ENCODE data around the gene ANKRD29.
"Not testable (repeated sequence)": the region's sequence is repeated elsewhere in the genome, so short reads cannot be mapped to it uniquely, and the experiment has no call there.

Gene ANKRD29

DNA sequence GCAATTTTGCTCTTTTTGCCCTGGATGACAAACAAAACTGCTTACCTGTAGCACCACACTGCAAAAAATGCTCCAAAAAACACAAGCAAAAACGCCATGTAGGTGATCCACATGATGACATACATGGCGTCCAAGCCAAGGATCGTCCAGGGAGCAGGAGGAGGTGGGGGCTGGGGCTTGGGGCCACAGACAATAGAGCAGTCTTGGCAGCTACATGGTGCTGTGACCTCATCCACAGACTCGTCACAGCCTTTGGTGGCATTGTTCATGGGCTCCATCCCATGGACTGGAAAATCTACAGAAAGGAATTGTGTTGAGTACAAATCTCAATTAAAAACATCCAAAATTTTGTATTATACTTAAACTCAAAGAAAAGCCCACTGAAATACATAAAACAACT is 102.5 kb downstream of the ANKRD29 start:
- no peak overlapping the region for H3K4me3 ChIP-seq (ENCODE audit: control insufficient read depth, low read depth, low read length)
- no peak for DNase-seq (ENCODE audit: low read depth)
- no peak for TF ChIP-seq CTCF (IDR thresholded peaks at IDR 0.05; ENCODE audit: control insufficient read depth, insufficient read depth, low read depth, low read length, missing control alignments)

DNA sequence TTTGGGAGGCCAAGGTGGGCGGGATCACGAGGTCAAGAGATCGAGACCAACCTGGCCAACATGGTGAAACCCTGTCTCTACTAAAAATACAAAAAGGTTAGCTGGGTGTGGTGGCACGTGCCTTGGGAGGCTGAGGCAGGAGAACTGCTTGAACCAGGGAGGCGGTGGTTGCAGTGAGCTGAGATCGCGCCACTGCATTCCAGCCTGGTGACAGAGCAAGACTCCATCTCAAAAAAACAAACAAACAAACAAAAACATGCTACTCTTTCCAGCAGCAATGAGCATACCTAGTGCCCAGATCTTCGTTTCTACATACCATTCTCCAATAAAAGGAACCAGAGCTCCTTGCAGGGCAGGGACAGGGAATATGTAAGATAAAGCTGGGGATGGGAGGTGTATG is 105.2 kb downstream of the ANKRD29 start:
- not testable (repeated sequence) for H3K4me3 ChIP-seq (ENCODE audit: control insufficient read depth, low read depth, low read length); DNase-seq (ENCODE audit: low read depth)

DNA sequence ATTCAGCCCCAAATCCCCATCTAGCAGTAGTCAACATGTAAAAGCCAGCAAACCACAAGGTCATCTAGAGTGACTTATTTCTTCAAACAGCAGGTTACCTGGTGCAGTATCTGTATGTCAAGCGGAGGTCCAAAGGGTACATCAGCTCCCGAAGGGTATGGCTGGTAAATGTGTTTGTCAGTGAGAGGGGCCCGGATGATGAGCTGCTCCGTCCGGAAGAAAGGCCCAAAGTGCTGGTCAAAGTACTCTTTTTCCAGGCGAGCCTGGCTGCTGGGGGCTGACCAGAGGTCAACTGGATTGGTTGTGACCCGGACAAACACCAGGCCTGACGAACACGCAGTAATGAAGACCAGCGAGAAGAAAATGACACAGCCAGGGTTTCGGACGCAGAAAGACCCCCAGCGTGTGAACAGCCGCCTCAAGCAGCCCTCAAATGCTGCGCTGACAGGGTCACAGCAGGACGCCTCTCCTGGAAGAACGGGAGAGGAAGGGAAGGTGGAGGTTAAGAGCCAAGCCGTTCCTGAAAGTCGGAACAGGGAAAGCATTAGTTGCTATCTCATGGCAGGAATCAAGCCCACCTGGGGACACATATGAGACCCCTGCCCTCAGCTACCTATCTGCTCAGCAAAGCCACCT is 106.4 kb downstream of the ANKRD29 start:
- TF ChIP-seq CTCF (IDR thresholded peaks at IDR 0.05; ENCODE audit: control insufficient read depth, insufficient read depth, low read depth, low read length, missing control alignments) = no peak
- H3K4me3 ChIP-seq (ENCODE audit: control insufficient read depth, low read depth, low read length) = no peak overlapping the region
- no peak for DNase-seq (ENCODE audit: low read depth)

GRCh38 chr18:23553887-23554286 is 108.8 kb downstream of the ANKRD29 start:
- no peak for DNase-seq (ENCODE audit: low read depth)
- H3K4me3 ChIP-seq (ENCODE audit: control insufficient read depth, low read depth, low read length) = no peak overlapping the region
- TF ChIP-seq CTCF (IDR thresholded peaks at IDR 0.05; ENCODE audit: control insufficient read depth, insufficient read depth, low read depth, low read length, missing control alignments) = no peak

DNA sequence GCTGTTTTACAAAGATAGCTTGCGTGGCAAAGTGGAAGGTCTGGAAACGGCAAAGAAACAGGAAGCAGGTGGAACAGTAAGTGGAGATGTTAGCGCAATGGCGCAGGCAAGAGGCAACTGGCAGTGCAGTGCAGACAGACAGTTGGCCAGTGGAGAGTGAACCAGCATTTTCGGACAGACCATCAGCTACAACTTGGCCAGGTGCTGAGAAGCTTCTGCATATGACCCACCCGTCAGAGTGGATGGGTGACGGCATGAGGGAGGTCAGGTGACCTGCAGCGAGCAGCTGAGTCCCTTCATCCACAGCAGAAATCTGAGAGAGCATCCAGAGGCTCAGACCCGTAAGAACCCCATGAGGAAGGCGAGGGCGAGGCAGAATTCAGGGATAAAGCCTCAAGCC is 110.2 kb downstream of the ANKRD29 start:
- TF ChIP-seq CTCF (IDR thresholded peaks at IDR 0.05; ENCODE audit: control insufficient read depth, insufficient read depth, low read depth, low read length, missing control alignments) = no peak
- H3K4me3 ChIP-seq (ENCODE audit: control insufficient read depth, low read depth, low read length) = no peak overlapping the region
- DNase-seq (ENCODE audit: low read depth) = no peak

DNA sequence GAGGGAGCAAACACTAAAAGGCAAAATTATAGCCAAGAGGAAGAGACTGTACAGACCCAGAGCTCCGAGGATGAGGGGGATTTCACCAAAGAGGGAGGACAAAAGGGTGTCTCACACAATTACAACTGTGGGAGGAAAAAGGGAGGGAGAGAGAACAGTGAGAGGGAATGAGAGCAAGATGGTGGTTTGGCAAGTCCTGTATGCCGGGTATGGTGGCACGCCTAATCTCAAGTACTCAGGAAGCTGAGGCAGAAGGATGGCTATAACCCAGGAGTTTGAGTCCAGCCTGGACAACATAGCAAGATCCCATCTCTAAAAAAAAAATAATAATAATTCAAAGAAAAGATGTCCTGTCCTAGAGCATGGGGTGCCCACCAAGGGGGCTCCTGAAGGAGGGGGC is 110.7 kb downstream of the ANKRD29 start:
- no peak overlapping the region for H3K4me3 ChIP-seq (ENCODE audit: control insufficient read depth, low read depth, low read length)
- no peak for DNase-seq (ENCODE audit: low read depth)
- TF ChIP-seq CTCF (IDR thresholded peaks at IDR 0.05; ENCODE audit: control insufficient read depth, insufficient read depth, low read depth, low read length, missing control alignments) = no peak

GRCh38 chr18:23550898-23551297 is 111.8 kb downstream of the ANKRD29 start:
- DNase-seq (ENCODE audit: low read depth) = no peak
- TF ChIP-seq CTCF (IDR thresholded peaks at IDR 0.05; ENCODE audit: control insufficient read depth, insufficient read depth, low read depth, low read length, missing control alignments) = no peak
- H3K4me3 ChIP-seq (ENCODE audit: control insufficient read depth, low read depth, low read length) = no peak overlapping the region

All from AG09309 (cell line).